Activated CD8-positive, alpha-beta T cell treated with anti-CD3 and anti-CD28 coated beads for 36 hours (primary cell): ENCODE data around the gene P2RX2. TPM values are rescaled to one million over a fixed set of nuclear protein-coding genes. Genes with fewer than 3 reads are reported as not detected.

Experiments
- ATAC-seq: fragments of 200-7000 bp; cut with Tn5 transposase; one replicate; pipeline ENCODE4 v1.10.0; 2021; ENCODE audit warnings: mild to moderate bottlenecking, moderate library complexity
- CTCF ChIA-PET: fragments of 350-600 bp; sonication (Branson Sonifier 250); formaldehyde crosslinking; loops from one replicate; lab custom pipeline; 2021; ENCODE audit warnings: antibody characterized with exemption; lab: Charles Lee
- POLR2A ChIA-PET: fragments of 350-600 bp; sonication (Branson Sonifier 250); formaldehyde crosslinking; loops from one replicate; lab custom pipeline; 2021; ENCODE audit warnings: antibody characterized with exemption; lab: Charles Lee
- DNase-seq: peaks from one replicate; pipeline ENCODE4 v3.0.0-alpha.2; 2020
- H3K27ac Mint-ChIP-seq: one replicate; pipeline ENCODE4 v1.8.0; 2021; ENCODE audit warnings: mild to moderate bottlenecking, mixed read lengths
- H3K27me3 Mint-ChIP-seq: one replicate; pipeline ENCODE4 v1.8.0; 2021; ENCODE audit warnings: mixed read lengths
- H3K36me3 Mint-ChIP-seq: one replicate; pipeline ENCODE4 v1.8.0; 2021; ENCODE audit warnings: low read depth, mixed read lengths
- H3K4me1 Mint-ChIP-seq: one replicate; pipeline ENCODE4 v1.8.0; 2021; ENCODE audit warnings: low read depth, mixed read lengths
- H3K4me3 Mint-ChIP-seq: one replicate; pipeline ENCODE4 v1.8.0; 2021; ENCODE audit warnings: mild to moderate bottlenecking, moderate library complexity, mixed read lengths
- H3K9me3 Mint-ChIP-seq: one replicate; pipeline ENCODE4 v1.8.0; 2021; ENCODE audit warnings: mixed read lengths
- intact Hi-C: fragments of 100-400 bp; cut with micrococcal nuclease; formaldehyde crosslinking; loops from one replicate; pipeline ENCODE4 v1.10.0; 2022
- total RNA-seq, 2 experiments: library from RNA; stranded (reverse); gene quantifications; one replicate each; pipeline ENCODE4 v1.2.3, GENCODE V29; 2021
- TF ChIP-seq, protein P1 (sequence below): fragments of 200-600 bp; IDR thresholded peaks from one replicate; pipeline ENCODE4 v1.8.0; 2022; ENCODE audit warnings: antibody characterized with exemption, mild to moderate bottlenecking

P2RX2 gene
- total RNA-seq, 2 experiments from 2014 or later = not detected

DNA sequence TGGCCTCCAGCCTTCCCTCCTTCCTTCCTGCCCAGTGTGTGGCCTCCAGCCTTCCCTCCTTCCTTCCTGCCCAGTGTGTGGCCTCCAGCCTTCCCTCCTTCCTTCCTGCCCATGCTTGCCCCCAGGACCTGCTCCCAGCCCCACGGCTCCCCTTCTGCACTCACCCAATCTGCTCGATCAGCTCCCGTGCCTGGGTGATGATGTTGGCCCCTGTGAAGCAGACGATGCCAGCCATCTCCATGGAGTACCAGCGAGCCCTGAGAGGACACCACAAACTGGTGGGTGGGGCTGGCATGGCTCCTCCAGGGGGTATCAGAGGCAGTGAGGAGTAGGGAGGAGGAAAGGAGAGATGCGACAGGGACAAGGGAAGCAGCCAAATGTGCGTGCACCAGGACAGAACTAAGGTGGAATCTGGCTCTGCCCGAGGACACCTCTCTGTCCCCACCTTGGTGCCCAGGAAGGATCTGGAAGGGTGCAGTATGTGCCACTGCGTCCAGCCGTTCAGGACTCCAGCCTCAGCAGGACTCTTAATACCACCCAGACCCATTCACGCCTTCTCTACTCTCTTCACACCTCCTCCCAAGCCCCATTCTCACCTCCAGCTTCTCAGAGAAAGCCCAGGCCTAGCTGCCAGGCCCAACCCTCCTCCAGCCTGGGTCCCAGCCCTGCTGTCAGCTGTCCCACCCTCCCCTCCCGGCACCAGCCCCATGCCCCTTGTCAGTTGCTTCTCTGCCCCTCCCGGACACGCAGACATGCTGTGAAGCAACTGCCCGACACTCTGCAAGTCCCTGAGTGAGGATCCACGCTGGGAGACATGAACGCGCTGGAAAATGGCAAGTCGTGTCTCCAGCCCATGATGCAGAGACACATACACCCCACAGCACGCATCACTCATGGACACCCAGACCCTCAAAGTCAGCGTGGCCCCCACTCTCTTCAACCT lies 45.9 kb downstream of the P2RX2 start:
- TF ChIP-seq, protein P1, sequence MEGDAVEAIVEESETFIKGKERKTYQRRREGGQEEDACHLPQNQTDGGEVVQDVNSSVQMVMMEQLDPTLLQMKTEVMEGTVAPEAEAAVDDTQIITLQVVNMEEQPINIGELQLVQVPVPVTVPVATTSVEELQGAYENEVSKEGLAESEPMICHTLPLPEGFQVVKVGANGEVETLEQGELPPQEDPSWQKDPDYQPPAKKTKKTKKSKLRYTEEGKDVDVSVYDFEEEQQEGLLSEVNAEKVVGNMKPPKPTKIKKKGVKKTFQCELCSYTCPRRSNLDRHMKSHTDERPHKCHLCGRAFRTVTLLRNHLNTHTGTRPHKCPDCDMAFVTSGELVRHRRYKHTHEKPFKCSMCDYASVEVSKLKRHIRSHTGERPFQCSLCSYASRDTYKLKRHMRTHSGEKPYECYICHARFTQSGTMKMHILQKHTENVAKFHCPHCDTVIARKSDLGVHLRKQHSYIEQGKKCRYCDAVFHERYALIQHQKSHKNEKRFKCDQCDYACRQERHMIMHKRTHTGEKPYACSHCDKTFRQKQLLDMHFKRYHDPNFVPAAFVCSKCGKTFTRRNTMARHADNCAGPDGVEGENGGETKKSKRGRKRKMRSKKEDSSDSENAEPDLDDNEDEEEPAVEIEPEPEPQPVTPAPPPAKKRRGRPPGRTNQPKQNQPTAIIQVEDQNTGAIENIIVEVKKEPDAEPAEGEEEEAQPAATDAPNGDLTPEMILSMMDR = no peak
- ChIA-PET POLR2A (interaction anchor here (0.7 to 1.4 kb wide), 3 partner anchors 9 to 41 kb away, joined by 3 to 4 read pairs (median 3); no protein-coding TSS in a partner anchor), CTCF (interaction anchor here (1.6 kb wide), 1 partner anchor 13 kb away, joined by 3 read pairs; no protein-coding TSS in a partner anchor)
- Mint-ChIP-seq H3K9me3 (no peaks in the 10 kb centered on the region), H3K4me3 (no peak overlapping the region), H3K27me3 (no peaks in the 10 kb centered on the region), H3K4me1 (peaks cover 4% of the 10 kb centered on the region), H3K36me3 (peaks cover 82% of the 10 kb centered on the region), H3K27ac (no peak overlapping the region)
- intact Hi-C loops = no loop called here
- DNase-seq = no peak
- no peak for ATAC-seq

DNA sequence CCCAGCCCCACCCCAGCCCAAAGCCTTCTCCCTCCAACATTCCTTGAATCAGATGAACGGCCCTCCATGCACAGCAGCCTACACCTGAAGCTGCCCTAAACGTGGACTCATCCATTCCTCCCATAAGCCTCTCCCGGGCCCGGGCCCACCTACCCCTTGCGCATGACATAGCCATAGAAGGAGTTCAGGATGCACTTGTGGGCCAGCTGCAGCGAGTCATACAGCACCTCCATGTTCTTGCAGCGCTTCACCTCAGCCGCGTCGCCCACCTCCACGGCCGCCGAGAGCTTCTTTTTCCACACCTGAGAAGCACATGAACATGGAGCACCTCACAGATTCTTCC lies 46.5 kb downstream of the P2RX2 start:
- no peak for ATAC-seq
- H3K4me1 Mint-ChIP-seq = peaks cover 4% of the 10 kb centered on the region
- DNase-seq = no peak
- TF ChIP-seq, protein P1 = no peak
- intact Hi-C loops = no loop called here
- ChIA-PET POLR2A (interaction anchor here (1.2 kb wide), 1 partner anchor 9 kb away, joined by 4 read pairs; no protein-coding TSS in a partner anchor), CTCF (interaction anchor here (1.6 kb wide), 1 partner anchor 13 kb away, joined by 3 read pairs; no protein-coding TSS in a partner anchor)
- H3K4me3 Mint-ChIP-seq = no peak overlapping the region
- no peaks in the 10 kb centered on the region for H3K9me3 Mint-ChIP-seq
- H3K27ac Mint-ChIP-seq = no peak overlapping the region
- peaks cover 83% of the 10 kb centered on the region for H3K36me3 Mint-ChIP-seq
- no peaks in the 10 kb centered on the region for H3K27me3 Mint-ChIP-seq

DNA sequence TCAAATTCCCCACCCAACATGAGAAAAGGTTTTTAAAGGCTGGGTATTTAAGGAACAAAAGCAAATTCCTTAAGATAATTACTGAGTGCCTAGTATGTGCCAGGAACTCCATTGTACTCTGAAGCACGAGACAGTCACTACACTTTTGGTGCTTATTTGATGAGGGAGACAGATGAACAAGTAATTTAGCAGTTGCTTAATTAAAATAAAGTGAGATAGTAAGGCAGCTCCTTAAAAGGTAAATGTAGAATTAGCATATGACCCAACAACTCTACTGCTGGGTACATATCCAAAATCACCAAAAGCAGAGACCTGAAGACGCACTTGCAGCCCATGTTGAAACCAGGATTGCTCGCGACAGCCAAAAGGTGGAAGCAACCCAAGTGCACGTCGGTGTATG lies 47.2 kb downstream of the P2RX2 start:
- ATAC-seq = no peak
- TF ChIP-seq, protein P1 = no peak

DNA sequence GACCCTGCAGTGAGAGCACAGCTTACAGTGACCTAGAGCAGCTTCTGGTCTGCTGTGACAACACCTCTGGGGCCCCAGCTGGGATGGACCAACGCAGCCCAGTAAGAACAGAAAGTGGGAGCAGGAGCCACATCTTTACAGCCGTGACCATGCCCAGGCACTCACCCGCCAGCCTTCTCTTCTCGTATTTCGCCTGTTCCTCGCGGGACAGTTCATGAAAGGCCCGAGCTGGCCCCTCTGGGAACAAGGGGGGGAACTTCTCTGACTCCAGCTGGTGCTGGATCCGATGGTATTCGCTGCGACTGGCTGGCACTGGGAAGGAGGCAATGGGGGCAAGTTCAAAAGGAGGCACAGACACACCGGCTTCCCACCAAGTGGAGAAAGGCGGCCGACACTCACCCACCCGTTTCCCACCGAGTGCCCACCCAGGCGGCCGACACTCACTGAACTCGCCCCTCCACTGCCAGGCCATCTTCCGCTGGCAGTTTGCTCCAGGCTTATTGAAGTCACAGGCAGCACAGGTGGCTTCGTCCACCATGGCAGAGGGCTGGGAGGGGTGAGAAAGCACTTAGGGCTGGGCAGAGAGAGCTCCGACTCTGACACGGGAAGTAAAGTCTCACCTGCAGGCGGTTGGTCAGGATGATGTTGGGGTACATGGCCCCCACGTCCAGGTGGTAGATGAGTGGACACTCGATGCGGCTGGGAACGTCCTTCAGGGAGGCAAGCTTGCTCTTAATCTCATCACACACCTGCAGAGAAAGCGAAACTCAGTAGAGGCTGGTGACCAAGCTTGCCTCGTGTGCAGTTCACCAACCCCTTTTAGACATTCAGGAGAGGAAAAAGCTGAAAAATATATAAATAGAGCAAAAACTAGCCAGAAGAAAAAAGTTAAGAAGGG lies 49.9 kb downstream of the P2RX2 start:
- intact Hi-C loops = no loop called here
- peaks cover 71% of the 10 kb centered on the region for H3K36me3 Mint-ChIP-seq
- POLR2A ChIA-PET = interaction anchor here (0.6 kb wide), 1 partner anchor 18 kb away, joined by 3 read pairs; no protein-coding TSS in a partner anchor
- DNase-seq (no peak), ATAC-seq (no peak)
- no peak overlapping the region for H3K4me3 Mint-ChIP-seq
- H3K9me3 Mint-ChIP-seq = no peaks in the 10 kb centered on the region
- TF ChIP-seq, protein P1 = no peak
- H3K27ac Mint-ChIP-seq = no peak overlapping the region
- CTCF ChIA-PET = interaction anchor here (1.1 to 1.4 kb wide), 2 partner anchors 8 to 54 kb away, joined by 3 read pairs; no protein-coding TSS in a partner anchor
- no peaks in the 10 kb centered on the region for H3K4me1 Mint-ChIP-seq
- H3K27me3 Mint-ChIP-seq = no peaks in the 10 kb centered on the region

More for the DNA sequence above, 47.2 kb downstream of the P2RX2 start:
- ChIA-PET POLR2A (interaction anchor here (1.2 kb wide), 2 partner anchors 10 to 17 kb away, joined by 3 to 4 read pairs; no protein-coding TSS in a partner anchor), CTCF (interaction anchor here (1.6 kb wide), 1 partner anchor 14 kb away, joined by 3 read pairs; no protein-coding TSS in a partner anchor)
- Mint-ChIP-seq H3K9me3 (no peaks in the 10 kb centered on the region), H3K27me3 (no peaks in the 10 kb centered on the region), H3K27ac (no peak overlapping the region), H3K36me3 (peaks cover 82% of the 10 kb centered on the region), H3K4me1 (peaks cover 4% of the 10 kb centered on the region), H3K4me3 (no peak overlapping the region)
- no peak for DNase-seq
- intact Hi-C loops = no loop called here
